Ishikawa (cell line): ENCODE results near the gene ZNF490.

ENCODE experiments used
- CEBPB ChIP-seq: IDR thresholded peaks from 2 replicates; pipeline ENCODE4 v1.6.1; 2012
- CREB1 ChIP-seq: IDR thresholded peaks from 2 replicates; pipeline ENCODE4 v1.6.1; 2012; ENCODE audit warnings: low read depth
- EGR1 ChIP-seq: IDR thresholded peaks from 2 replicates; pipeline ENCODE4 v1.6.1; 2012
- EP300 ChIP-seq: IDR thresholded peaks from 2 replicates; pipeline ENCODE4 v1.6.1; 2012; ENCODE audit warnings: borderline replicate concordance
- FOXM1 ChIP-seq: IDR thresholded peaks from 2 replicates; pipeline ENCODE4 v1.6.1; 2012; ENCODE audit warnings: low read depth, borderline replicate concordance
- NFIC ChIP-seq: IDR thresholded peaks from 2 replicates; pipeline ENCODE4 v1.6.1; 2012
- RAD21 ChIP-seq: IDR thresholded peaks from 2 replicates; pipeline ENCODE4 v1.6.1; 2012; ENCODE audit warnings: low read depth
- TAF1 ChIP-seq: IDR thresholded peaks from 2 replicates; pipeline ENCODE4 v1.6.1; 2012; ENCODE audit warnings: low read depth, mild to moderate bottlenecking
- TCF12 ChIP-seq: IDR thresholded peaks from 2 replicates; pipeline ENCODE4 v1.6.1; 2012; ENCODE audit warnings: low read depth
- TEAD4 ChIP-seq: IDR thresholded peaks from 2 replicates; pipeline ENCODE4 v1.6.1; 2012
- YY1 ChIP-seq: IDR thresholded peaks from 2 replicates; pipeline ENCODE4 v1.6.1; 2012; ENCODE audit warnings: low read depth
- ZBTB7A ChIP-seq: IDR thresholded peaks from 2 replicates; pipeline ENCODE4 v1.6.1; 2012; ENCODE audit warnings: low read depth
- TF ChIP-seq, protein P1 (sequence below): IDR thresholded peaks from 2 replicates; pipeline ENCODE4 v1.6.1; 2012
- TF ChIP-seq, protein P2 (sequence below): IDR thresholded peaks from 2 replicates; pipeline ENCODE4 v1.6.1; 2012; ENCODE audit warnings: low read depth, mild to moderate bottlenecking
- TF ChIP-seq, protein P3 (sequence below): IDR thresholded peaks from 2 replicates; pipeline ENCODE4 v1.6.1; 2012

The ZNF490 gene

DNA sequence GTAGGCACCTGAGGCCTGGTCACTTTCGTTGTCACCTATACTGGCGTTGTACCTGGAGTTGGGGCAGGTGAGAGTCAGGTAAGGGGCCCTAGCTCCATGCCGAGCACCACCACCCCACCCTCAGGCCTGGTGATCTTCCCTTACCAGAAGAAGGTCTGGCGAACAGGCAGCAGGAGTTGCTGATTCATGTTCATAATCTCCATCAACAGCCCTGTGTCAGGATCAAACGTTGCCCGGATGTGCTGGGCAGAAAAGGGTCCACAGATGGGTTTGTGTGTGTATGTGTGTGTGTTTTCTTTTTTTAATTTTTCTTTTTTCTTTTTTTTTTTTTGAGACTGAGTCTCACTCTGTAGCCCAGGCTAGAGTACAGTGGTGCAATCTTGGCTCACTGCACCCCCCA, 41.6 kb upstream of the ZNF490 start:
- TF ChIP-seq TEAD4, result no peak
- TF ChIP-seq RAD21, result no peak
- TF ChIP-seq, protein P1, sequence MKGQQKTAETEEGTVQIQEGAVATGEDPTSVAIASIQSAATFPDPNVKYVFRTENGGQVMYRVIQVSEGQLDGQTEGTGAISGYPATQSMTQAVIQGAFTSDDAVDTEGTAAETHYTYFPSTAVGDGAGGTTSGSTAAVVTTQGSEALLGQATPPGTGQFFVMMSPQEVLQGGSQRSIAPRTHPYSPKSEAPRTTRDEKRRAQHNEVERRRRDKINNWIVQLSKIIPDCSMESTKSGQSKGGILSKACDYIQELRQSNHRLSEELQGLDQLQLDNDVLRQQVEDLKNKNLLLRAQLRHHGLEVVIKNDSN, result no peak
- no peak for TF ChIP-seq CREB1
- no peak for TF ChIP-seq TCF12
- TF ChIP-seq EP300, result no peak
- TF ChIP-seq NFIC, result no peak
- TF ChIP-seq, protein P2, sequence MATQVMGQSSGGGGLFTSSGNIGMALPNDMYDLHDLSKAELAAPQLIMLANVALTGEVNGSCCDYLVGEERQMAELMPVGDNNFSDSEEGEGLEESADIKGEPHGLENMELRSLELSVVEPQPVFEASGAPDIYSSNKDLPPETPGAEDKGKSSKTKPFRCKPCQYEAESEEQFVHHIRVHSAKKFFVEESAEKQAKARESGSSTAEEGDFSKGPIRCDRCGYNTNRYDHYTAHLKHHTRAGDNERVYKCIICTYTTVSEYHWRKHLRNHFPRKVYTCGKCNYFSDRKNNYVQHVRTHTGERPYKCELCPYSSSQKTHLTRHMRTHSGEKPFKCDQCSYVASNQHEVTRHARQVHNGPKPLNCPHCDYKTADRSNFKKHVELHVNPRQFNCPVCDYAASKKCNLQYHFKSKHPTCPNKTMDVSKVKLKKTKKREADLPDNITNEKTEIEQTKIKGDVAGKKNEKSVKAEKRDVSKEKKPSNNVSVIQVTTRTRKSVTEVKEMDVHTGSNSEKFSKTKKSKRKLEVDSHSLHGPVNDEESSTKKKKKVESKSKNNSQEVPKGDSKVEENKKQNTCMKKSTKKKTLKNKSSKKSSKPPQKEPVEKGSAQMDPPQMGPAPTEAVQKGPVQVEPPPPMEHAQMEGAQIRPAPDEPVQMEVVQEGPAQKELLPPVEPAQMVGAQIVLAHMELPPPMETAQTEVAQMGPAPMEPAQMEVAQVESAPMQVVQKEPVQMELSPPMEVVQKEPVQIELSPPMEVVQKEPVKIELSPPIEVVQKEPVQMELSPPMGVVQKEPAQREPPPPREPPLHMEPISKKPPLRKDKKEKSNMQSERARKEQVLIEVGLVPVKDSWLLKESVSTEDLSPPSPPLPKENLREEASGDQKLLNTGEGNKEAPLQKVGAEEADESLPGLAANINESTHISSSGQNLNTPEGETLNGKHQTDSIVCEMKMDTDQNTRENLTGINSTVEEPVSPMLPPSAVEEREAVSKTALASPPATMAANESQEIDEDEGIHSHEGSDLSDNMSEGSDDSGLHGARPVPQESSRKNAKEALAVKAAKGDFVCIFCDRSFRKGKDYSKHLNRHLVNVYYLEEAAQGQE, result no peak
- TF ChIP-seq TAF1, result no peak
- TF ChIP-seq, protein P3, sequence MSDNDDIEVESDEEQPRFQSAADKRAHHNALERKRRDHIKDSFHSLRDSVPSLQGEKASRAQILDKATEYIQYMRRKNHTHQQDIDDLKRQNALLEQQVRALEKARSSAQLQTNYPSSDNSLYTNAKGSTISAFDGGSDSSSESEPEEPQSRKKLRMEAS, result no peak
- TF ChIP-seq CEBPB, result no peak
- no peak for TF ChIP-seq EGR1
- TF ChIP-seq FOXM1, result no peak
- TF ChIP-seq YY1, result no peak
- TF ChIP-seq ZBTB7A, result no peak

DNA sequence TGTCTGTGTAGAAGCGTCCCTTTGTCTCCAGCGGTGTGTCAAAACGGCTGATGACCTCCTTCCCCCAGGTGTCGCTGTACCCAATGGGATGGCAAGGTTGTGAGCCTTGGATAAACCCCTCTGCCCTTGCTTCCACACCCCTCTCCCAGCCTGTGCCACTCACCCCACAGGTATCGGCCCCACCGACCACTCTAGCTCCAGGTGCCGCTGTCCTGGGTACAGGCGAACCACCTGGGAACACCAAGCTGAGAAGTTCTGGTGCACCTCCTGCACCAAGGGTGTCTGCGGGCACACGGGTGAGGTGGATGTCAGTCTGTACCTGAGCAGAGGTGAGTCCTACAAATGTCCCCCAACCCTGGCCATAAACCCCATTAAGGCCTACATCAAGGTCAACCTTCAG, 39.3 kb upstream of the ZNF490 start:
- TF ChIP-seq TAF1, result no peak

DNA sequence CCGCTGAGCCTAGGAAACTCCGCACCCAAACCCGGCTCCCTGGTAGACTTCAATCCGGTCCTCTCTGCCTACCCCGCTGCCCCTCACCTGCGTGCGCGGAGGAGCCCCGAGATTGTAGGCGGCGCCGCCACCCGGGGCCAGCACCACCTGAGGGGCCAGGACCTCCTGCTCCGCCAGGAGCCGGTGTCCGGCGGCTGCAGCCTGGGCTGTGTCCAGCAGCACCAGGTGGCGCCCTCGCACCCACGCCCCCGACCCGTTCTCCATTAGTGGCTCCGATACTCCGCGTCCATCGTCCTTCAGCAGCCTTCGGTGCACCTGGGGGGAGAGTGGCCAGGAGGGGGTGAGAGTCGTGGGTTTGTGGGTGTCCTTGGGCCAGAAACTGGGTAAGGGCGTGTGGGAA, 37.5 kb upstream of the ZNF490 start:
- TF ChIP-seq EGR1 (peak; percentile 66; the same call in 1 of the 2 replicates), YY1 (no peak), TEAD4 (no peak), NFIC (no peak), ZBTB7A (peak; percentile 94), RAD21 (peak; percentile 45; the same call in 1 of the 2 replicates)
- TF ChIP-seq, protein P3, result 0 out of 2 replicates have a peak, but pooled peaks have one; percentile 39

DNA sequence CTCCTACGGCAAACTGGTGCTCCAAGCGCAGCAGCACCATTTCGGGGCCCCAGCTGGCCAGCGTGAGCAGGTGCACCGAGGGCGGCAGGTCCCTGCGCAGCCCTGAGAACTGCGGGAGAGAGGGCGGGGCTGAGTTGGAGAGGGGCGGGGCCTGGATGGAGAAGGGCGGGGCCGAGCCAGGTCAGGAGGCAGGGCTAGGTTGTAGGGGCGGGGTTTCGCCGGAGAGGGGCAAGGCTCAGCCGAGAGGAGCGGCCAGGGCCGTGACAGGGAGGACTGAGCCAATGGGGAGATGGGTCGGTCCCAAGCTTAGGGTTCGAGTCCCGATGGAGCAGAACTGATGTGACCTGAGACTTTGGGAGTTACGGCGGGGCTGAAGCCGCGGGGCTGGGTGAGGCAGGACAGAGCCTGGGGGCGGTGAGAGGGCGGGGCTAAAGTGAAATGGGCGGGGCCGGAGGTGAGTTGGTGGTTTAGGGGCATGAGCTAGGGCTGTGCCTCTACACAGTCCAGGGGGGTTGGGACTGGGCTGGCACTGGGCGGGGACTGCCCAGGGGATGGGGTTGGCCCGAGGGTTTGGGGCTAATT, 37.0 kb upstream of the ZNF490 start:
- TF ChIP-seq, protein P3, result peak; percentile 38; the same call in 1 of the 2 replicates
- peak; percentile 14; the same call in 1 of the 2 replicates for TF ChIP-seq EP300
- no peak for TF ChIP-seq FOXM1
- TF ChIP-seq ZBTB7A, result no peak
- no peak for TF ChIP-seq NFIC

DNA sequence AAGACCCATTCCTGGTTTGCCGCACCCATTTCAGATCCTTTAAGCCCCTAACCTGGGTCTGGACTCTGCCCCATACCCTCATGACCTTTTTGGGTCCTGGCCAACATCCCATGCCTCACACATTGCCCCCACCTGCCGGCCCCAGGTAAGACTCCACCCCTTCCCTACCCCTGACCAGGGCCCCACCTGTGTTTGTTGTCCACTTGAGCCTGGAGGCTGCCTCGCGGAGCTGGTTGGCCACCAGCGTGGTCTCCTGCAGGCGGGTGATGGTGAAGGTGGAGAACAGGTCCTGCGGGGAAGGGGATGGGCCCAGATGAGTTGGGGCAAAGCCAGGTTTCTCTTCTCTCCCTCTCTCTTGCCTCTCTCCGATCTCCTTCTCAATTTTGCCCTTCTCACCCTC, 36.4 kb upstream of the ZNF490 start:
- TF ChIP-seq TAF1 (no peak), ZBTB7A (no peak), RAD21 (no peak), NFIC (no peak), EGR1 (no peak), YY1 (no peak), TCF12 (no peak), EP300 (no peak), TEAD4 (no peak), FOXM1 (no peak), CREB1 (no peak), CEBPB (no peak)
- TF ChIP-seq, protein P1, result no peak
- TF ChIP-seq, protein P3, result no peak
- TF ChIP-seq, protein P2, result no peak

DNA sequence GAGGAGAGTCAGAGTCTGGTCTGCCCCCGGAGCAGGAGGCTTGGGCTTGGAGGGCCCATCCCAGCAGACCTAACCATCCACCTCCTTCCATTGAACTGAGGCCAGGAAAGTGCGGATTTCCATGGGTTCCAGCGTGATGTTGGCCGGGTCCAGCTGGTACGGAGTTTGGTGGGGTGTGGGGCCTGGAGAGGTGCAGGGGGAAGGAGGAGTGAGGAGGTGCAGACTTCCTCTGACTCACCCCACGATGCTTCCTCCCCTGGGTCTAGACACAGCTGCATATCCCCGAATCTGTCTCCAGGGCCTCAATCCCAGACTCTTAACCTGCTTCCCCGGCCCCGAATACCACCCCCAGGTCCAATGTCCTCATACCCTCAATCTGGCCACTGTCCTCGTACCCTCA, 35.9 kb upstream of the ZNF490 start:
- no peak for TF ChIP-seq CEBPB
- TF ChIP-seq RAD21, result no peak
- no peak for TF ChIP-seq NFIC
- TF ChIP-seq CREB1, result no peak
- TF ChIP-seq TCF12, result no peak
- TF ChIP-seq, protein P3, result no peak
- no peak for TF ChIP-seq YY1
- TF ChIP-seq FOXM1, result no peak
- no peak for TF ChIP-seq TAF1
